ENCODE results near the gene MAPK7. TPM values are rescaled to one million over a fixed set of nuclear protein-coding genes. Genes with fewer than 3 reads are reported as not detected.

MAPK7 gene
- total RNA-seq, 3 donors from 2014 or later, result 21.4 to 39.0 (median 22.7) TPM

GRCh38 chr17:19343256-19343630, 35.1 kb upstream of the MAPK7 start:
- Histone ChIP-seq H3K4me1 (peaks cover under 1 to 11% of the 10 kb centered on the region in 2 donors), H3K27me3 (no peaks in the 10 kb centered on the region), H3K4me3 (no peak overlapping the region), H3K27ac (peak overlapping the region; percentile 38 to 93), H3K9me3 (no peaks in the 10 kb centered on the region), H3K36me3 (no peaks in the 10 kb centered on the region)
- TF ChIP-seq CTCF (IDR thresholded peaks at IDR 0.05) (no peak), POLR2AphosphoS5 (IDR thresholded peaks at IDR 0.05) (no peak), POLR2A (IDR thresholded peaks at IDR 0.05) (no peak)
- intact Hi-C loops (cut with DNase I; ENCODE audit: low total_unique reads), result no loop called here
- peak in 1 of 2 donors; percentile 45 for DNase-seq (ENCODE audit: low spot score in 2 of 2)

- intact Hi-C loops (cut with DNase I; ENCODE audit: low total_unique reads), result no loop called here
- peak overlapping the region in 1 of 2 donors; percentile 93 for H3K27ac ChIP-seq
These were observed 34.6 kb upstream of the MAPK7 start for GRCh38 chr17:19343671-19344151.

GRCh38 chr17:19344311-19345066, 33.8 kb upstream of the MAPK7 start:
- Histone ChIP-seq H3K36me3 (no peaks in the 10 kb centered on the region), H3K9me3 (no peaks in the 10 kb centered on the region), H3K27ac (peak overlapping the region; percentile 58 to 93), H3K4me1 (peaks cover 0 to 11% of the 10 kb centered on the region in 2 donors), H3K27me3 (no peaks in the 10 kb centered on the region), H3K4me3 (peak overlapping the region in 1 of 3 donors; percentile 36)
- DNase-seq (ENCODE audit: low spot score in 2 of 2), result peak in 1 of 2 donors; percentile 43
- intact Hi-C loops (cut with DNase I; ENCODE audit: low total_unique reads), result no loop called here
- TF ChIP-seq POLR2AphosphoS5 (IDR thresholded peaks at IDR 0.05) (no peak), POLR2A (IDR thresholded peaks at IDR 0.05) (no peak), CTCF (IDR thresholded peaks at IDR 0.05) (no peak)

More at GRCh38 chr17:19343671-19344151, 34.6 kb upstream of the MAPK7 start:
- H3K36me3 ChIP-seq, result no peaks in the 10 kb centered on the region
- H3K4me3 ChIP-seq, result no peak overlapping the region
- no peaks in the 10 kb centered on the region for H3K27me3 ChIP-seq
- DNase-seq (ENCODE audit: low spot score in 2 of 2), result peak in 1 of 2 donors; percentile 47
- TF ChIP-seq CTCF (IDR thresholded peaks at IDR 0.05), result no peak
- H3K9me3 ChIP-seq, result no peaks in the 10 kb centered on the region
- peaks cover 0 to 11% of the 10 kb centered on the region in 2 donors for H3K4me1 ChIP-seq

- no peaks in the 10 kb centered on the region for H3K36me3 ChIP-seq
- peak overlapping the region; percentile 75 to 93 for H3K27ac ChIP-seq
- no peak overlapping the region for H3K4me3 ChIP-seq
- intact Hi-C loops (cut with DNase I; ENCODE audit: low total_unique reads), result no loop called here
- H3K9me3 ChIP-seq, result no peaks in the 10 kb centered on the region
- peak in 1 of 2 donors; percentile 39 for DNase-seq (ENCODE audit: low spot score in 2 of 2)
- TF ChIP-seq POLR2A (IDR thresholded peaks at IDR 0.05), result no peak
- no peak for TF ChIP-seq CTCF (IDR thresholded peaks at IDR 0.05)
- TF ChIP-seq POLR2AphosphoS5 (IDR thresholded peaks at IDR 0.05), result no peak
- no peaks in the 10 kb centered on the region for H3K27me3 ChIP-seq
- H3K4me1 ChIP-seq, result peaks cover 0 to 11% of the 10 kb centered on the region in 2 donors
These were observed 33.2 kb upstream of the MAPK7 start for GRCh38 chr17:19345067-19345460.

All from breast epithelium (tissue), 4 donors.